Limb (tissue), 2 donors: ENCODE results near the gene PPP1R1A.
A peak's percentile ranks its signal among the peaks of the same experiment; 100 is the strongest.

Experiments
- DNase-seq, 2 donors: peaks; one replicate each; pipeline ENCODE4 v3.0.0-alpha.2; 2016; ENCODE audit errors: extremely low spot score in 2 of 2

The PPP1R1A gene

GRCh38 chr12:54571193-54572188 is 17.0 kb downstream of the PPP1R1A start:
- no peak for DNase-seq

- no peak for DNase-seq
Measured at GRCh38 chr12:54569995-54570528, 18.4 kb downstream of the PPP1R1A start.

GRCh38 chr12:54569072-54569471 is 19.4 kb downstream of the PPP1R1A start:
- DNase-seq, result no peak

- no peak for DNase-seq
Measured at GRCh38 chr12:54566792-54567191, 21.7 kb downstream of the PPP1R1A start.

- DNase-seq, result no peak
Measured at GRCh38 chr12:54565986-54566544, 22.4 kb downstream of the PPP1R1A start.

GRCh38 chr12:54565310-54565985 is 23.0 kb downstream of the PPP1R1A start:
- DNase-seq, result no peak

GRCh38 chr12:54564768-54565167 is 23.7 kb downstream of the PPP1R1A start:
- DNase-seq, result no peak

GRCh38 chr12:54563787-54564186 is 24.7 kb downstream of the PPP1R1A start:
- no peak for DNase-seq

- DNase-seq, result no peak
Measured at GRCh38 chr12:54562750-54563356, 25.6 kb downstream of the PPP1R1A start.

- peak; percentile 38 to 45 for DNase-seq
Measured at GRCh38 chr12:54561164-54561563, 27.3 kb downstream of the PPP1R1A start.

GRCh38 chr12:54560374-54560858 is 28.0 kb downstream of the PPP1R1A start:
- DNase-seq, result peak; percentile 90 to 92

- DNase-seq, result no peak
Measured at GRCh38 chr12:54558759-54559158, 29.7 kb downstream of the PPP1R1A start.

GRCh38 chr12:54558311-54558710 is 30.1 kb downstream of the PPP1R1A start:
- DNase-seq, result no peak

GRCh38 chr12:54555670-54556257 is 32.7 kb downstream of the PPP1R1A start:
- no peak for DNase-seq

- DNase-seq, result no peak
Measured at GRCh38 chr12:54549774-54550451, 38.5 kb downstream of the PPP1R1A start.

GRCh38 chr12:54546511-54546910 is 41.9 kb downstream of the PPP1R1A start:
- DNase-seq, result no peak

GRCh38 chr12:54544743-54545142 is 43.7 kb downstream of the PPP1R1A start:
- no peak for DNase-seq

- DNase-seq, result no peak
Measured at GRCh38 chr12:54543526-54543925, 44.9 kb downstream of the PPP1R1A start.

- no peak for DNase-seq
Measured at GRCh38 chr12:54541751-54542290, 46.6 kb downstream of the PPP1R1A start.

GRCh38 chr12:54538136-54538700 is 50.2 kb downstream of the PPP1R1A start:
- no peak for DNase-seq
